NCI-H1092 treated with DMSO at 0.1 percent for 48 hours (cell line): ENCODE results near the gene CDR2L.
A peak's percentile ranks its signal among the peaks of the same experiment; 100 is the strongest.
"Not testable (repeated sequence)": the region's sequence is repeated elsewhere in the genome, so short reads cannot be mapped to it uniquely, and the experiment has no call there.

ENCODE experiments used
- DNase-seq: peaks from one replicate; lab custom pipeline; 2025; lab: John Stamatoyannopoulos, UW

The CDR2L gene

GRCh38 chr17:74959826-74960515, 27.5 kb upstream of the CDR2L start:
- DNase-seq, result no peak

- DNase-seq, result no peak
These were observed 26.7 kb upstream of the CDR2L start for GRCh38 chr17:74960570-74961342.

GRCh38 chr17:74961657-74962350, 25.6 kb upstream of the CDR2L start:
- DNase-seq, result peak; percentile 68

GRCh38 chr17:74962622-74963394, 24.6 kb upstream of the CDR2L start:
- no peak for DNase-seq

GRCh38 chr17:74963656-74964055, 23.8 kb upstream of the CDR2L start:
- no peak for DNase-seq

GRCh38 chr17:74964246-74964761, 23.1 kb upstream of the CDR2L start:
- DNase-seq, result no peak

GRCh38 chr17:74964988-74965622, 22.3 kb upstream of the CDR2L start:
- DNase-seq, result no peak

GRCh38 chr17:74968361-74968780, 19.1 kb upstream of the CDR2L start:
- DNase-seq, result no peak

- DNase-seq, result not testable (repeated sequence)
These were observed 17.9 kb upstream of the CDR2L start for GRCh38 chr17:74969501-74969900.

- no peak for DNase-seq
These were observed 17.0 kb upstream of the CDR2L start for GRCh38 chr17:74970395-74970794.

GRCh38 chr17:74971069-74971841, 16.2 kb upstream of the CDR2L start:
- DNase-seq, result no peak

GRCh38 chr17:74971842-74972106, 15.7 kb upstream of the CDR2L start:
- DNase-seq, result no peak

GRCh38 chr17:74972107-74972972, 15.1 kb upstream of the CDR2L start, which contains the start of gene HID1:
TSS of gene HID1 (minus strand) at chr17:74972759. CDS start at chr17:74972656, 103 bp downstream.
- DNase-seq, result peak; percentile 50

- no peak for DNase-seq
These were observed 14.5 kb upstream of the CDR2L start for GRCh38 chr17:74972973-74973328.

- DNase-seq, result no peak
These were observed 11.5 kb upstream of the CDR2L start for GRCh38 chr17:74975943-74976342.

- DNase-seq, result no peak
These were observed 9.6 kb upstream of the CDR2L start for GRCh38 chr17:74977802-74978201.

GRCh38 chr17:74978240-74978639, 9.2 kb upstream of the CDR2L start:
- no peak for DNase-seq

GRCh38 chr17:74979408-74980146, 7.9 kb upstream of the CDR2L start:
- no peak for DNase-seq

- no peak for DNase-seq
These were observed 6.0 kb upstream of the CDR2L start for GRCh38 chr17:74981318-74981978.
